ENCODE measurements around the gene MYL3.

Gene MYL3

DNA sequence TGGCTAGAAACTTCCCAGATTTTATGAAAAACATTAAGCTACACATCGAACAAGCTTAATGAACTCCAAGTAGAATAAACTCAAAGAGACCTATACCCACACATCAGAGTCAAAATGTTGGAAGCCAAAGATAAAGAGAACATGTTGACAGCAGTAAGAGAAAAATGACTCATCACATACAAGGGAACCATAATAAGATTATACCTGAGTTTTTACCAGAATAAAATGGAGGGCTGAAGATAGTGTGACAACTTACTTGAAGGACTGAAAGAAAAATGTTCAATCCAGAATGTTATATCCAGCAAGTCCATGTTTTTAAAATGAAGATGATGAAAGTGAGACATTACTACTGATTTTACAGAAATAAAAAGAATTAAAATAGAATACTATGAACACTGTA is 22.8 kb downstream of the MYL3 start:
- no peak overlapping the region for H3K4me3 ChIP-seq (replicated peaks; ENCODE audit: low read depth, low read length)
- no peak for DNase-seq (ENCODE audit: extremely low read depth, low read depth)
- TF ChIP-seq, protein P1, sequence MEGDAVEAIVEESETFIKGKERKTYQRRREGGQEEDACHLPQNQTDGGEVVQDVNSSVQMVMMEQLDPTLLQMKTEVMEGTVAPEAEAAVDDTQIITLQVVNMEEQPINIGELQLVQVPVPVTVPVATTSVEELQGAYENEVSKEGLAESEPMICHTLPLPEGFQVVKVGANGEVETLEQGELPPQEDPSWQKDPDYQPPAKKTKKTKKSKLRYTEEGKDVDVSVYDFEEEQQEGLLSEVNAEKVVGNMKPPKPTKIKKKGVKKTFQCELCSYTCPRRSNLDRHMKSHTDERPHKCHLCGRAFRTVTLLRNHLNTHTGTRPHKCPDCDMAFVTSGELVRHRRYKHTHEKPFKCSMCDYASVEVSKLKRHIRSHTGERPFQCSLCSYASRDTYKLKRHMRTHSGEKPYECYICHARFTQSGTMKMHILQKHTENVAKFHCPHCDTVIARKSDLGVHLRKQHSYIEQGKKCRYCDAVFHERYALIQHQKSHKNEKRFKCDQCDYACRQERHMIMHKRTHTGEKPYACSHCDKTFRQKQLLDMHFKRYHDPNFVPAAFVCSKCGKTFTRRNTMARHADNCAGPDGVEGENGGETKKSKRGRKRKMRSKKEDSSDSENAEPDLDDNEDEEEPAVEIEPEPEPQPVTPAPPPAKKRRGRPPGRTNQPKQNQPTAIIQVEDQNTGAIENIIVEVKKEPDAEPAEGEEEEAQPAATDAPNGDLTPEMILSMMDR (IDR thresholded peaks at IDR 0.05; ENCODE audit: low read depth, low read length, missing control alignments) = no peak

DNA sequence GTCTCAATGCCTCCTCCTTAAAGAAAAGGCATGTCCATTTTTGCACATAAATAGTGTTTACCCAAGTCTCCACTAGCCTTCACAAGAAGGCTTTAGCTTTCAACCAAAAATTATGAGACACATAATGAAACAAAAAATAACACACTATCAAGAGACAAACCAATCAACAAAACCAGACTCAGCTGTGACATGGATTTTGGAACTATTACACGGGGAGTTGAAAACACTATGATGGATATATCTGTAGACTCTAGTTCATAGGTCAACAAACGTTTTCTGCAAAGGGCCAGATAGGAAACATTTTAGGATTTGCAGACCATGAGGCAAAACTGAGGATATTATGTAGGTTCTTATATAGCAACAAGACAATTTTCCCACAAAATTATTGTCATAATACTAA is 24.9 kb downstream of the MYL3 start:
- no peak for DNase-seq (ENCODE audit: extremely low read depth, low read depth)
- H3K4me3 ChIP-seq (replicated peaks; ENCODE audit: low read depth, low read length) = no peak overlapping the region
- TF ChIP-seq, protein P1 (IDR thresholded peaks at IDR 0.05; ENCODE audit: low read depth, low read length, missing control alignments) = no peak

DNA sequence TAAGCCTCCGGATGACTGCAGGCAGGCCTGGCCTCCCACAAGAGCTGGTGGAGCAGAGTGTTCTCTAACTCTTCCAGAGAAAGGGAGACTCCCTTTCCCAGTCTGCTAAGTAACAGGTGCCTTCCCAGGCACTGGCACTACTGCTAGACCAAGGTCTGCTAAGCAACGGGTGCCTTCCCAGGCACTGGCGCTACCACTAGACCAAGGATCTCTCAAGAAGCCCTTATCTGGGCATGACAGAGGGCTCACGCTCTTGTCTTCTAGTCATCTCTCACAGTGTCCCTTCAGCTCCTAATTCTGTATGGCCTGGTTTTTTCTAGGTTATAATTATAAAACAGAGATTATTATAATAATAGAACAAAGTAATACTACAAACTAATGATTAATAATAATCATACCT is 27.8 kb downstream of the MYL3 start:
- no peak for DNase-seq (ENCODE audit: extremely low read depth, low read depth)
- TF ChIP-seq, protein P1 (IDR thresholded peaks at IDR 0.05; ENCODE audit: low read depth, low read length, missing control alignments) = no peak
- H3K4me3 ChIP-seq (replicated peaks; ENCODE audit: low read depth, low read length) = no peak overlapping the region

DNA sequence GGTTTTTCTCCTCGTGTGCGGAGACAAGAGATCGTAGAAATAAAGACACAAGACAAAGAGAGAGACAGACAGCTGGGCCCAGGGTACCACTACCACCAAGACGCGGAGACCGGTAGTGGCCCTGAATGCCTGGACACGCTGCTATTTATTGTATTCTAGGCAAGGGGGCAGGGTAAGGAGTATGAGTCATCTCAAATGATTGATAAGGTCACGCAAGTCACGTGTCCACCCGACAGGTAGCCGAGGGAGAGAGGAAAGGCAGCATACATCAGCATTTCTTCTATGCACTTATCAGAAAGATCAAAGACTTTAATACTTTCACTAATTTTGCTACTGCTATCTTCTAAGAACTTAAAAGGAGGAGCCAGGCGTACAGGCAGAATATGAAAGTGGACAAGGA is 28.2 kb downstream of the MYL3 start:
- no peak for DNase-seq (ENCODE audit: extremely low read depth, low read depth)
- H3K4me3 ChIP-seq (replicated peaks; ENCODE audit: low read depth, low read length) = no peak overlapping the region
- TF ChIP-seq, protein P1 (IDR thresholded peaks at IDR 0.05; ENCODE audit: low read depth, low read length, missing control alignments) = no peak

DNA sequence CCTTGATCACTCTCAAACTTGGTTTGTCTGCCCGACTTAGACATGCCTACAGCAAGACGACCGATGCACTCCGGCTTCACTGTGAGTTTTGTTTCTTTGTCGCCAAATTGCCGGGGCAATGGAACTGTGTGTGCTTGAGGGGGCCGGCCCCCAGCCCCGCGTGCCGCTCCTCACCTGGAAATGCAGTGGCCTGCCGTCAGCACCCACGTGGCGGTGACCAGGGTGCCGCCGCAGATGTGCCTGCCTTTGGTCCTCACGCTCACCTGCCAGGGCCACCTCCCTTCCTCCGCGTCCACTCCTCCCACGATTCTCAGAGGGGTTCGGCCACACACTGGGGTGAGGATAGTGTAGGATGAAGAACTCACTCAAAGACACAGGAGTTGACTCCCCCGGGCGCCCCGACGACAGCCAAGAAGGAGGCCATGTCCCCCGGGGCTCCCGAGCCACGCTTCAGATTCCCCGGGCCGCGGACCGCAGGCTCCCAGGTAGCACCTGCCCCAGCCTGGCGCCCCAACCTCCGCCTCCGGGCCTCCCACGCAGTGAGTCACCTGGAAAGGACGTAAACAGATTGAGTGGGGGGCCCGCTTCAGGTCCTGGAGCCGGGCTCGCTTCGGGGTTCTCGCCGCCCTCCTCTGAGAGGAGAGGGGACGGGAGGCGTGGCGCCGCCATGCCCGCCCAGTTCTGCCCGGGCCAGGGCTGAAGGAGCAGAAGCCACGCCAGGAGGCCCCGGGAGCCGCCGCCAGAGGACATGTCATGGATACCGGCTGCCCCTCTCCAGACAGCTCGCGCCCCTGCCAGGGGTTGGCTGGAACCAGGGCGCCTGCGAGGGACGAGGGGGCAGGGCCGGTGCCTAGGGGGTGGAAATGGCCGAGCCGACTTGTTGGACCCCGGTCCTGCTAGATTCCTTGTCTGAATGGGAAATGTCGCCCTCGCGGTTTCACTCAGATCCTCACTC is 29.6 kb downstream of the MYL3 start:
- DNase-seq (ENCODE audit: extremely low read depth, low read depth) = no peak
- TF ChIP-seq, protein P1 (IDR thresholded peaks at IDR 0.05; ENCODE audit: low read depth, low read length, missing control alignments) = no peak

DNA sequence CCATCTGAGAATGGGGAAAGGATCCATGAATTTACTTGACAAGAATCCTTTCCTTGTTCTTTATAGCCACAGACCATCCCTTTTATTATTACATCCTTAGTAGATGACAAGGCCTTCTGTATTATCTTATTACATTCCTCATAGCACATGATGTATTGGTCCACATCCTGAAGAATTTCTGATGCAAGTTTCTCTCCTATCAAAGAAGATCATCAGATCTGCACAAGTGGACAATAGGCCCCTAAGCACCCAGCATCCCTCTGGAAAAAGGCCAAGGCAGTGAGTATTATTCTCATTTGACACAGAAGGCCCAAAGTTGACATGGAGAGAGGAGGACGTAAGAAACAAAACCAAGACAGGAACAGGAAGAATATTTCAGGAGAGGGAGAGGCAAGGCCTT is 31.4 kb downstream of the MYL3 start:
- no peak overlapping the region for H3K4me3 ChIP-seq (replicated peaks; ENCODE audit: low read depth, low read length)
- DNase-seq (ENCODE audit: extremely low read depth, low read depth) = no peak
- TF ChIP-seq, protein P1 (IDR thresholded peaks at IDR 0.05; ENCODE audit: low read depth, low read length, missing control alignments) = no peak

More for the DNA sequence above, 29.6 kb downstream of the MYL3 start:
- H3K4me3 ChIP-seq (replicated peaks; ENCODE audit: low read depth, low read length) = no peak overlapping the region

Data from HFF-Myc (cell line).